Esophagus squamous epithelium (tissue), 4 donors: ENCODE results near the gene TFAP2E.

Source experiments
- POLR2A ChIP-seq, 4 donors: fragments of 450-650 bp; IDR thresholded peaks; one replicate each; pipeline ENCODE4 v1.6.1; 2017; ENCODE audit warnings: antibody characterized with exemption in 4 of 4, mild to moderate bottlenecking in 4 of 4, moderate library complexity in 3 of 4
- TF ChIP-seq, protein P1 (sequence below), 6 experiments: fragments of 450-650 bp in 4 of 6; fragments of 200-600 bp in 2 of 6; sonication (generic) in 2 of 6; IDR thresholded peaks; one replicate each; pipeline ENCODE4 v1.5.1; 2016 to 2019; ENCODE audit warnings: antibody characterized with exemption in 6 of 6, mild to moderate bottlenecking in 4 of 6, moderate library complexity in 4 of 6

DNA sequence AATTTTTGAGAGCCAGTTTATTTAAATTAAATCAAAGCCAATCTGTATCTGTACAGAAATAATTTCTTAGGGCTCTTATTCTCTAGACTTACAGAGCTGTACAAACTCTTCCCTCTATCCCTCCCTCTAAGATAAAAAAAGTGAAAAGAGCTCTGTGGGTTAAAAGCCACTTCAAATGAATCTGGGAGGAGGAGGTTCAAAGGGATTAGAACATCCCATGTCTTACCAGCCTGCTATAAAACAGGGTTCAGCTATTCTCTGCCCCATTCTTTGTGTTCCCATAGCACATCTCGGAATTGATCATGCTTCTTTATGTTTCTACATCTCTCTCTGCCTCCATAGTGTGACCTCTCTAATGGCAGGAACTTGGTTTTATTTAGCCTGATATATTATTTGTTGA lies 35.3 kb upstream of the TFAP2E start:
- TF ChIP-seq, protein P1, sequence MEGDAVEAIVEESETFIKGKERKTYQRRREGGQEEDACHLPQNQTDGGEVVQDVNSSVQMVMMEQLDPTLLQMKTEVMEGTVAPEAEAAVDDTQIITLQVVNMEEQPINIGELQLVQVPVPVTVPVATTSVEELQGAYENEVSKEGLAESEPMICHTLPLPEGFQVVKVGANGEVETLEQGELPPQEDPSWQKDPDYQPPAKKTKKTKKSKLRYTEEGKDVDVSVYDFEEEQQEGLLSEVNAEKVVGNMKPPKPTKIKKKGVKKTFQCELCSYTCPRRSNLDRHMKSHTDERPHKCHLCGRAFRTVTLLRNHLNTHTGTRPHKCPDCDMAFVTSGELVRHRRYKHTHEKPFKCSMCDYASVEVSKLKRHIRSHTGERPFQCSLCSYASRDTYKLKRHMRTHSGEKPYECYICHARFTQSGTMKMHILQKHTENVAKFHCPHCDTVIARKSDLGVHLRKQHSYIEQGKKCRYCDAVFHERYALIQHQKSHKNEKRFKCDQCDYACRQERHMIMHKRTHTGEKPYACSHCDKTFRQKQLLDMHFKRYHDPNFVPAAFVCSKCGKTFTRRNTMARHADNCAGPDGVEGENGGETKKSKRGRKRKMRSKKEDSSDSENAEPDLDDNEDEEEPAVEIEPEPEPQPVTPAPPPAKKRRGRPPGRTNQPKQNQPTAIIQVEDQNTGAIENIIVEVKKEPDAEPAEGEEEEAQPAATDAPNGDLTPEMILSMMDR (IDR thresholded peaks at IDR 0.05), result no peak
- TF ChIP-seq POLR2A (IDR thresholded peaks at IDR 0.05), result no peak
